Activated naive CD4-positive, alpha-beta T cell treated with anti-CD3 and anti-CD28 coated beads, Interleukin-2, amount 10 ng/mL, durations not matched to agents 7 days and 5 days (primary cell): ENCODE data around the gene FRMD4B.
"Not testable (repeated sequence)": the region's sequence is repeated elsewhere in the genome, so short reads cannot be mapped to it uniquely, and the experiment has no call there.

Source experiments
- CTCF ChIA-PET: fragments of 350-600 bp; sonication (Branson Sonifier 250); formaldehyde crosslinking; loops from one replicate; lab custom pipeline; 2021; ENCODE audit warnings: antibody characterized with exemption; lab: Charles Lee
- DNase-seq: peaks from one replicate; pipeline ENCODE4 v3.0.0-alpha.2; 2020
- H3K27ac Mint-ChIP-seq: one replicate; pipeline ENCODE4 v1.8.0; 2021; ENCODE audit warnings: mild to moderate bottlenecking, moderate library complexity, mixed read lengths
- H3K27me3 Mint-ChIP-seq: one replicate; pipeline ENCODE4 v1.8.0; 2021; ENCODE audit warnings: mild to moderate bottlenecking, mixed read lengths
- H3K36me3 Mint-ChIP-seq: one replicate; pipeline ENCODE4 v1.8.0; 2021; ENCODE audit warnings: mixed read lengths
- H3K4me1 Mint-ChIP-seq: one replicate; pipeline ENCODE4 v1.8.0; 2021; ENCODE audit warnings: mixed read lengths
- H3K4me3 Mint-ChIP-seq: one replicate; pipeline ENCODE4 v1.8.0; 2021; ENCODE audit warnings: mild to moderate bottlenecking, moderate library complexity, mixed read lengths
- H3K9me3 Mint-ChIP-seq: one replicate; pipeline ENCODE4 v1.8.0; 2021; ENCODE audit warnings: mixed read lengths

The FRMD4B gene

GRCh38 chr3:69338911-69339310, 47.0 kb downstream of the FRMD4B start:
- CTCF ChIA-PET: interaction anchor here (0.7 kb wide), 1 partner anchor 49 kb away, joined by 4 read pairs; no protein-coding TSS in a partner anchor
- no peak for DNase-seq
- Mint-ChIP-seq H3K4me1 (no peaks in the 10 kb centered on the region), H3K36me3 (no peaks in the 10 kb centered on the region), H3K27me3 (peaks cover 12% of the 10 kb centered on the region), H3K4me3 (no peak overlapping the region), H3K27ac (no peak overlapping the region), H3K9me3 (peaks cover 2% of the 10 kb centered on the region)

GRCh38 chr3:69332934-69333333, 53.0 kb downstream of the FRMD4B start:
- Mint-ChIP-seq H3K27me3 (peaks cover 20% of the 10 kb centered on the region), H3K9me3 (peaks cover 2% of the 10 kb centered on the region), H3K4me3 (no peak overlapping the region), H3K36me3 (no peaks in the 10 kb centered on the region), H3K27ac (no peak overlapping the region), H3K4me1 (peaks cover 11% of the 10 kb centered on the region)
- no peak for DNase-seq
- CTCF ChIA-PET: interaction anchor here (0.8 to 1.0 kb wide), 2 partner anchors 54 to 75 kb away, joined by 3 read pairs; no protein-coding TSS in a partner anchor

- no peak overlapping the region for H3K27ac Mint-ChIP-seq
- DNase-seq: no peak
- peaks cover 31% of the 10 kb centered on the region for H3K4me1 Mint-ChIP-seq
- CTCF ChIA-PET: no interaction called here
- no peak overlapping the region for H3K4me3 Mint-ChIP-seq
- H3K36me3 Mint-ChIP-seq: no peaks in the 10 kb centered on the region
- H3K9me3 Mint-ChIP-seq: no peaks in the 10 kb centered on the region
- H3K27me3 Mint-ChIP-seq: peaks cover 14% of the 10 kb centered on the region
Observed at GRCh38 chr3:69330891-69331400, 54.9 kb downstream of the FRMD4B start.

GRCh38 chr3:69329892-69330291, 56.0 kb downstream of the FRMD4B start:
- H3K4me3 Mint-ChIP-seq: no peak overlapping the region
- DNase-seq: no peak
- H3K27ac Mint-ChIP-seq: no peak overlapping the region

GRCh38 chr3:69328963-69329302, 57.0 kb downstream of the FRMD4B start:
- peaks cover 1% of the 10 kb centered on the region for H3K36me3 Mint-ChIP-seq
- CTCF ChIA-PET: no interaction called here
- peaks cover 42% of the 10 kb centered on the region for H3K4me1 Mint-ChIP-seq
- H3K27me3 Mint-ChIP-seq: peaks cover 12% of the 10 kb centered on the region
- DNase-seq: no peak
- H3K4me3 Mint-ChIP-seq: no peak overlapping the region
- H3K27ac Mint-ChIP-seq: no peak overlapping the region
- H3K9me3 Mint-ChIP-seq: no peaks in the 10 kb centered on the region

More at GRCh38 chr3:69329892-69330291, 56.0 kb downstream of the FRMD4B start:
- Mint-ChIP-seq H3K27me3 (peaks cover 12% of the 10 kb centered on the region), H3K36me3 (peaks cover under 1% of the 10 kb centered on the region), H3K4me1 (peaks cover 37% of the 10 kb centered on the region), H3K9me3 (no peaks in the 10 kb centered on the region)
- CTCF ChIA-PET: no interaction called here

GRCh38 chr3:69328103-69328962, 57.6 kb downstream of the FRMD4B start:
- Mint-ChIP-seq H3K4me3 (no peak overlapping the region), H3K4me1 (peaks cover 42% of the 10 kb centered on the region), H3K27me3 (peaks cover 11% of the 10 kb centered on the region), H3K9me3 (no peaks in the 10 kb centered on the region), H3K27ac (peak overlapping the region; percentile 87), H3K36me3 (peaks cover 1% of the 10 kb centered on the region)
- CTCF ChIA-PET: interaction anchor here (0.8 to 1.1 kb wide), 2 partner anchors 22 to 81 kb away, joined by 4 read pairs; no protein-coding TSS in a partner anchor
- DNase-seq: no peak

- H3K9me3 Mint-ChIP-seq: no peaks in the 10 kb centered on the region
- no peaks in the 10 kb centered on the region for H3K27me3 Mint-ChIP-seq
- peaks cover 42% of the 10 kb centered on the region for H3K4me1 Mint-ChIP-seq
- peaks cover 1% of the 10 kb centered on the region for H3K36me3 Mint-ChIP-seq
- CTCF ChIA-PET: interaction anchor here (1.3 to 4.0 kb wide), 3 partner anchors 20 to 165 kb away, joined by 5 to 23 read pairs (median 6); no protein-coding TSS in a partner anchor
- DNase-seq: peak; percentile 76
- H3K4me3 Mint-ChIP-seq: peak overlapping the region; percentile 29
- H3K27ac Mint-ChIP-seq: peak overlapping the region; percentile 87
Observed at GRCh38 chr3:69326855-69327300, 59.0 kb downstream of the FRMD4B start.

GRCh38 chr3:69325151-69325550, 60.7 kb downstream of the FRMD4B start:
- Mint-ChIP-seq H3K4me3 (no peak overlapping the region), H3K9me3 (no peaks in the 10 kb centered on the region), H3K4me1 (peaks cover 42% of the 10 kb centered on the region), H3K36me3 (peaks cover 1% of the 10 kb centered on the region), H3K27ac (peak overlapping the region; percentile 60), H3K27me3 (no peaks in the 10 kb centered on the region)
- CTCF ChIA-PET: interaction anchor here (1.0 to 4.0 kb wide), 5 partner anchors 9 to 163 kb away, joined by 3 to 23 read pairs (median 5); no protein-coding TSS in a partner anchor
- no peak for DNase-seq

GRCh38 chr3:69324362-69325025, 61.4 kb downstream of the FRMD4B start:
- Mint-ChIP-seq H3K27ac (peak overlapping the region; percentile 60), H3K36me3 (peaks cover 1% of the 10 kb centered on the region), H3K9me3 (no peaks in the 10 kb centered on the region), H3K27me3 (no peaks in the 10 kb centered on the region), H3K4me1 (peaks cover 42% of the 10 kb centered on the region), H3K4me3 (no peak overlapping the region)
- CTCF ChIA-PET: interaction anchor here (0.7 to 4.5 kb wide), 13 partner anchors 8 to 341 kb away, joined by 3 to 30 read pairs (median 4); no protein-coding TSS in a partner anchor
- no peak for DNase-seq

- CTCF ChIA-PET: interaction anchor here (0.7 to 4.5 kb wide), 12 partner anchors 9 to 341 kb away, joined by 3 to 30 read pairs (median 4); no protein-coding TSS in a partner anchor
- H3K36me3 Mint-ChIP-seq: peaks cover 1% of the 10 kb centered on the region
- no peaks in the 10 kb centered on the region for H3K27me3 Mint-ChIP-seq
- H3K9me3 Mint-ChIP-seq: no peaks in the 10 kb centered on the region
- peaks cover 42% of the 10 kb centered on the region for H3K4me1 Mint-ChIP-seq
- no peak for DNase-seq
- no peak overlapping the region for H3K27ac Mint-ChIP-seq
- no peak overlapping the region for H3K4me3 Mint-ChIP-seq
Observed at GRCh38 chr3:69323941-69324340, 61.9 kb downstream of the FRMD4B start.

- H3K9me3 Mint-ChIP-seq, H3K27me3 Mint-ChIP-seq, H3K27ac Mint-ChIP-seq, DNase-seq, H3K36me3 Mint-ChIP-seq, H3K4me3 Mint-ChIP-seq: not testable (repeated sequence)
- H3K4me1 Mint-ChIP-seq: peaks cover 27% of the 10 kb centered on the region
- CTCF ChIA-PET: interaction anchor here (1.2 to 4.5 kb wide), 7 partner anchors 11 to 202 kb away, joined by 4 to 30 read pairs (median 9); partner anchors contain the start of gene FRMD4B
Observed at GRCh38 chr3:69322512-69322911, 63.4 kb downstream of the FRMD4B start.

- H3K4me3 Mint-ChIP-seq: no peak overlapping the region
- peaks cover 24% of the 10 kb centered on the region for H3K4me1 Mint-ChIP-seq
- no peak for DNase-seq
- CTCF ChIA-PET: interaction anchor here (0.6 to 4.5 kb wide), 8 partner anchors 11 to 201 kb away, joined by 3 to 30 read pairs (median 8); partner anchors contain the start of gene FRMD4B
- no peak overlapping the region for H3K27ac Mint-ChIP-seq
- peaks cover 1% of the 10 kb centered on the region for H3K36me3 Mint-ChIP-seq
- H3K9me3 Mint-ChIP-seq: no peaks in the 10 kb centered on the region
- H3K27me3 Mint-ChIP-seq: no peaks in the 10 kb centered on the region
Observed at GRCh38 chr3:69322158-69322509, 63.8 kb downstream of the FRMD4B start.

- Mint-ChIP-seq H3K27me3 (no peaks in the 10 kb centered on the region), H3K9me3 (no peaks in the 10 kb centered on the region), H3K27ac (no peak overlapping the region), H3K36me3 (peaks cover 1% of the 10 kb centered on the region), H3K4me3 (no peak overlapping the region), H3K4me1 (peaks cover 18% of the 10 kb centered on the region)
- no peak for DNase-seq
- CTCF ChIA-PET: interaction anchor here (0.6 to 4.5 kb wide), 8 partner anchors 10 to 201 kb away, joined by 3 to 30 read pairs (median 8); partner anchors contain the start of gene FRMD4B
Observed at GRCh38 chr3:69321301-69322157, 64.4 kb downstream of the FRMD4B start.
